CD4-positive, alpha-beta T cell treated with Interleukin-10 for 1 hour (primary cell): ENCODE measurements around the gene SLC6A12.
A peak's percentile ranks its signal among the peaks of the same experiment; 100 is the strongest.

ENCODE experiments used
- DNase-seq: peaks from one replicate; pipeline ENCODE4 v3.0.0-alpha.2; 2020

SLC6A12 gene

GRCh38 chr12:160858-161257 is 53.1 kb downstream of the SLC6A12 start:
- no peak for DNase-seq

GRCh38 chr12:159156-159782 is 54.7 kb downstream of the SLC6A12 start:
- DNase-seq, result no peak

GRCh38 chr12:157644-158043 is 56.3 kb downstream of the SLC6A12 start:
- DNase-seq, result no peak

- DNase-seq, result no peak
Measured at GRCh38 chr12:156945-157344, 57.0 kb downstream of the SLC6A12 start.

GRCh38 chr12:155646-156045 is 58.3 kb downstream of the SLC6A12 start:
- DNase-seq, result no peak

GRCh38 chr12:155006-155405 is 59.0 kb downstream of the SLC6A12 start:
- no peak for DNase-seq

- DNase-seq, result no peak
Measured at GRCh38 chr12:154058-154457, 59.9 kb downstream of the SLC6A12 start.

GRCh38 chr12:153080-153746 is 60.7 kb downstream of the SLC6A12 start:
- peak; percentile 48 for DNase-seq

- no peak for DNase-seq
Measured at GRCh38 chr12:152440-152839, 61.5 kb downstream of the SLC6A12 start.

- no peak for DNase-seq
Measured at GRCh38 chr12:151579-151978, 62.4 kb downstream of the SLC6A12 start.

- no peak for DNase-seq
Measured at GRCh38 chr12:148676-149416, 65.1 kb downstream of the SLC6A12 start.

GRCh38 chr12:147242-147641 is 66.7 kb downstream of the SLC6A12 start:
- no peak for DNase-seq

GRCh38 chr12:145369-145960 is 68.5 kb downstream of the SLC6A12 start:
- no peak for DNase-seq

- no peak for DNase-seq
Measured at GRCh38 chr12:144650-145284, 69.2 kb downstream of the SLC6A12 start.

GRCh38 chr12:143964-144649 is 69.8 kb downstream of the SLC6A12 start:
- DNase-seq, result no peak

GRCh38 chr12:140162-140561 is 73.8 kb downstream of the SLC6A12 start:
- DNase-seq, result no peak
